ENCODE measurements around the gene CCDC102A. TPM values are rescaled to one million over a fixed set of nuclear protein-coding genes. Genes with fewer than 3 reads are reported as not detected.
"Not testable (repeated sequence)": the region's sequence is repeated elsewhere in the genome, so short reads cannot be mapped to it uniquely, and the experiment has no call there.

The CCDC102A gene
- total RNA-seq, 2 donors from 2014 or later = 22.5 to 26.8 TPM

- intact Hi-C loops (cut with DNase I) = no loop called here
- Histone ChIP-seq H3K36me3 (no peaks in the 10 kb centered on the region), H3K9me3 (no peaks in the 10 kb centered on the region), H3K4me3 (no peak overlapping the region), H3K4me1 (replicated peaks) (no peaks in the 10 kb centered on the region), H3K27ac (no peak overlapping the region), H3K27me3 (replicated peaks; ENCODE audit: insufficient read depth) (no peaks in the 10 kb centered on the region)
- no peak for TF ChIP-seq POLR2A (IDR thresholded peaks at IDR 0.05)
- TF ChIP-seq POLR2AphosphoS5 (IDR thresholded peaks at IDR 0.05) = no peak
- TF ChIP-seq, protein P1, sequence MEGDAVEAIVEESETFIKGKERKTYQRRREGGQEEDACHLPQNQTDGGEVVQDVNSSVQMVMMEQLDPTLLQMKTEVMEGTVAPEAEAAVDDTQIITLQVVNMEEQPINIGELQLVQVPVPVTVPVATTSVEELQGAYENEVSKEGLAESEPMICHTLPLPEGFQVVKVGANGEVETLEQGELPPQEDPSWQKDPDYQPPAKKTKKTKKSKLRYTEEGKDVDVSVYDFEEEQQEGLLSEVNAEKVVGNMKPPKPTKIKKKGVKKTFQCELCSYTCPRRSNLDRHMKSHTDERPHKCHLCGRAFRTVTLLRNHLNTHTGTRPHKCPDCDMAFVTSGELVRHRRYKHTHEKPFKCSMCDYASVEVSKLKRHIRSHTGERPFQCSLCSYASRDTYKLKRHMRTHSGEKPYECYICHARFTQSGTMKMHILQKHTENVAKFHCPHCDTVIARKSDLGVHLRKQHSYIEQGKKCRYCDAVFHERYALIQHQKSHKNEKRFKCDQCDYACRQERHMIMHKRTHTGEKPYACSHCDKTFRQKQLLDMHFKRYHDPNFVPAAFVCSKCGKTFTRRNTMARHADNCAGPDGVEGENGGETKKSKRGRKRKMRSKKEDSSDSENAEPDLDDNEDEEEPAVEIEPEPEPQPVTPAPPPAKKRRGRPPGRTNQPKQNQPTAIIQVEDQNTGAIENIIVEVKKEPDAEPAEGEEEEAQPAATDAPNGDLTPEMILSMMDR (IDR thresholded peaks at IDR 0.05) = no peak
- 76% methylated on average over 3 of the region's 3 CpGs for WGBS
- no peak for DNase-seq (ENCODE audit: low spot score)
Measured at GRCh38 chr16:57555831-57556230, 19.5 kb upstream of the CCDC102A start.

DNA sequence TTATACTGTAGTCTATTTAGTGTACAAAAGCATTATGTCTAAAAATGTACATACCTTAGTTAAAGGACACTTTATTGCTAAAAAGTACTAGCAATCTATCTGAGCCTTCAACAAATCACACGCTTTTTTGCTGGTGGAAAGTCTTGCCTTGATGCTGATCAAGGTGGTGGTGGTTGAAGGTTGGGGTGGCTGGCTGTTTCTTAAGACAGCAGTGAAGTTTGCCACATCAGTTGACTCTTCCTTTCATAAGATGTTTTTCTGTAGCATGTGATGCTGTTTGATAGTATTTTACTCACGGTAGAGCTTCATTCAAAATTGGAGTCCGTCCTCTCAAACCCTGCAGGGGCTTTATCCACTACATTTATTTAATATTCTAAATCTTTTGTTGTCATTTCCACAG, 14.7 kb upstream of the CCDC102A start:
- Histone ChIP-seq H3K9me3 (no peaks in the 10 kb centered on the region), H3K4me1 (replicated peaks) (no peaks in the 10 kb centered on the region), H3K4me3 (no peak overlapping the region), H3K27me3 (replicated peaks; ENCODE audit: insufficient read depth) (no peaks in the 10 kb centered on the region), H3K27ac (no peak overlapping the region), H3K36me3 (no peaks in the 10 kb centered on the region)
- WGBS = 96% methylated on average over 3 of the region's 3 CpGs
- no peak for DNase-seq (ENCODE audit: low spot score)
- TF ChIP-seq, protein P1 (IDR thresholded peaks at IDR 0.05) = no peak
- TF ChIP-seq POLR2AphosphoS5 (IDR thresholded peaks at IDR 0.05) (no peak), POLR2A (IDR thresholded peaks at IDR 0.05) (no peak)
- intact Hi-C loops (cut with DNase I) = no loop called here

DNA sequence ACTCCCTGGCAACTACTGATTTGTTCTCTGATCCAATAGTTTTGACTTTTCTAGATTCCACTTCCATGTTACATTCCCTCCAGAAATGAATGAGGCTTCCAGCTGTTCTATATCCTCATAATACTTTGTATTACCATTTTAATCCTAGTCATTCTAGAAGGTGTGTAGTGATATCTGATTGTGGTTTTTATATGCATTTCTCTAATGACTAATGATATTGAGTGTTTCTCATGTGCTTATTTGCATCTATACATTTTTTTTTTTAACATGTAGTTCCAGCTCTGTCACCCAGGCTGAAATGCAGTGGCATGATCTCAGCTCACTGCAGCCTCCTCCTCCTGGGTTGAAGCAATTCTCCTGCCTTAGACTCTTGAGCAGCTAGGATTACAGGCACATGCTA, 13.4 kb upstream of the CCDC102A start:
- Histone ChIP-seq H3K27me3 (replicated peaks; ENCODE audit: insufficient read depth) (no peaks in the 10 kb centered on the region), H3K36me3 (no peaks in the 10 kb centered on the region), H3K27ac (no peak overlapping the region), H3K4me1 (replicated peaks) (no peaks in the 10 kb centered on the region), H3K4me3 (no peak overlapping the region), H3K9me3 (no peaks in the 10 kb centered on the region)
- intact Hi-C loops (cut with DNase I) = no loop called here
- DNase-seq (ENCODE audit: low spot score) = no peak
- no peak for TF ChIP-seq POLR2AphosphoS5 (IDR thresholded peaks at IDR 0.05)
- TF ChIP-seq POLR2A (IDR thresholded peaks at IDR 0.05) = no peak
- TF ChIP-seq, protein P1 (IDR thresholded peaks at IDR 0.05) = no peak

DNA sequence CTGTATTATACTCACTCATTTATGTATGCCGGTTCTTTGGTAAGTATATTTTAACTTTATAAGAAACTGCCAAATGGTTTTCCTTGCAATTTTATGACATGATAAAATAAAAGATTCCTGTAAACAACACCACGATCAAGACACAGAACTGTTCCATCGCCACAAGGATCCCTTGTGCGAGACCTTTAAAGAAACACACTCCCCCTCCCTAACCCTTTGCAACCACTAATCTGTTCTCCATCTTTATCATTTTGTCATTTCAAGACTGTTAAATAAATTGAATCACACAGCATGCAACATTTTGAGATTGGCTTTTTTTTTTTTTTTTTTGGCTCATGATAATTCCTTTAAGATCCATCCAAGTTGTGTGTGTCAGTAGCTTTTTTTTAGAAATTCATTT, 12.0 kb upstream of the CCDC102A start:
- DNase-seq (ENCODE audit: low spot score) = no peak
- 50% methylated on average over 4 of the region's 4 CpGs for WGBS
- Histone ChIP-seq H3K27ac (no peak overlapping the region), H3K9me3 (no peaks in the 10 kb centered on the region), H3K4me3 (no peak overlapping the region), H3K36me3 (no peaks in the 10 kb centered on the region), H3K27me3 (replicated peaks; ENCODE audit: insufficient read depth) (no peaks in the 10 kb centered on the region), H3K4me1 (replicated peaks) (no peaks in the 10 kb centered on the region)
- TF ChIP-seq POLR2A (IDR thresholded peaks at IDR 0.05) (no peak), POLR2AphosphoS5 (IDR thresholded peaks at IDR 0.05) (no peak)
- TF ChIP-seq, protein P1 (IDR thresholded peaks at IDR 0.05) = no peak
- intact Hi-C loops (cut with DNase I) = no loop called here

DNA sequence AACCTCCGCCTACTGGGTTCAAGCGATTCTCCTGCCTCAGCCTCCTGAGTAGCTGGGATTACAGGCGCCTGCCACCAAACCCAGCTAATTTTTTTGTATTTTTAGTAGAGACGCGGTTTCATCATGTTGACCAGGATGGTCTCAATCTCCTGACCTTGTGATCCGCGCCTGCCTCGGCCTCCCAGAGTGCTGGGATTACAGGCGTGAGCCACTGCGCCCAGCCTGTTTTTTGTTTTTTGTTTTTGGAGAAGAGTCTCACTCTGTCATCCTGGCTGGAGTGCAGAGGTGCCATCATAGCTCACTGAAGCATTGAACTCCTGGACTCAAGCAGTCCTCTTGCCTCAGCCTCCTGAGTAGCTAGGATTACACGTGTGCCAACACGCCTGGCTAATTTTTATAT, 11.2 kb upstream of the CCDC102A start:
- not testable (repeated sequence) for DNase-seq (ENCODE audit: low spot score)

More for the DNA sequence above, 11.2 kb upstream of the CCDC102A start:
- H3K27me3 ChIP-seq (replicated peaks; ENCODE audit: insufficient read depth); H3K4me3 ChIP-seq; H3K36me3 ChIP-seq; H3K4me1 ChIP-seq (replicated peaks); H3K27ac ChIP-seq; H3K9me3 ChIP-seq; intact Hi-C loops (cut with DNase I): not testable (repeated sequence)
- 93% methylated on average over 12 of the region's 12 CpGs for WGBS
